HEK293T (cell line): ENCODE measurements around the gene RNFT2.

Experiments
- CTCF ChIA-PET: fragments of 350-600 bp; formaldehyde crosslinking; extraction: SDS; loops from one replicate; lab custom pipeline; 2021; ENCODE audit warnings: antibody characterized with exemption, inconsistent platforms; lab: Yijun Ruan, JAX
- POLR2A ChIA-PET: fragments of 350-600 bp; formaldehyde crosslinking; extraction: SDS; loops from one replicate; lab custom pipeline; 2020; ENCODE audit warnings: antibody characterized with exemption, inconsistent platforms; lab: Yijun Ruan, JAX
- DNase-seq: peaks from one replicate; pipeline ENCODE4 v3.0.0; 2012; ENCODE audit warnings: mixed read lengths; ENCODE audit errors: extremely low spot score
- ARNT ChIP-seq: fragments of 450-650 bp; IDR thresholded peaks from 2 replicates; pipeline ENCODE4 v1.6.1; 2017; ENCODE audit warnings: mild to moderate bottlenecking
- BHLHE40 ChIP-seq: fragments of 450-650 bp; IDR thresholded peaks from 2 replicates; pipeline ENCODE4 v1.6.1; 2016; ENCODE audit warnings: mild to moderate bottlenecking, moderate library complexity, borderline replicate concordance
- CTBP1 ChIP-seq: fragments of 450-650 bp; IDR thresholded peaks from 2 replicates; pipeline ENCODE4 v1.6.1; 2016; ENCODE audit warnings: borderline replicate concordance
- ELF4 ChIP-seq: fragments of 450-650 bp; IDR thresholded peaks from 2 replicates; pipeline ENCODE4 v1.6.1; 2017; ENCODE audit warnings: antibody characterized with exemption
- FOXA1 ChIP-seq: fragments of 450-650 bp; IDR thresholded peaks from 2 replicates; pipeline ENCODE4 v1.6.1; 2016; ENCODE audit warnings: mild to moderate bottlenecking
- FOXK2 ChIP-seq: fragments of 450-650 bp; IDR thresholded peaks from 2 replicates; pipeline ENCODE4 v1.6.1; 2016; ENCODE audit warnings: mild to moderate bottlenecking
- FOXM1 ChIP-seq: fragments of 450-650 bp; IDR thresholded peaks from 2 replicates; pipeline ENCODE4 v1.6.1; 2017; ENCODE audit warnings: mild to moderate bottlenecking, borderline replicate concordance
- HDGF ChIP-seq: fragments of 450-650 bp; IDR thresholded peaks from 2 replicates; pipeline ENCODE4 v1.6.1; 2017; ENCODE audit warnings: antibody characterized with exemption, borderline replicate concordance
- L3MBTL2 ChIP-seq: fragments of 450-650 bp; conservative IDR thresholded peaks from 2 replicates; pipeline ENCODE4 v1.6.1; 2016; ENCODE audit warnings: mild to moderate bottlenecking
- LEF1 ChIP-seq: fragments of 450-650 bp; IDR thresholded peaks from 2 replicates; pipeline ENCODE4 v1.6.1; 2017; ENCODE audit warnings: mild to moderate bottlenecking, borderline replicate concordance
- NFRKB ChIP-seq: fragments of 450-650 bp; IDR thresholded peaks from 2 replicates; pipeline ENCODE4 v1.6.1; 2016; ENCODE audit warnings: mild to moderate bottlenecking, moderate library complexity
- PKNOX1 ChIP-seq: fragments of 450-650 bp; IDR thresholded peaks from 2 replicates; pipeline ENCODE4 v1.6.1; 2016
- SP1 ChIP-seq: fragments of 450-650 bp; IDR thresholded peaks from 2 replicates; pipeline ENCODE4 v1.6.1; 2017
- SUZ12 ChIP-seq: fragments of 450-650 bp; IDR thresholded peaks from 2 replicates; pipeline ENCODE4 v1.6.1; 2016; ENCODE audit warnings: mild to moderate bottlenecking
- TARDBP ChIP-seq: fragments of 450-650 bp; IDR thresholded peaks from 2 replicates; pipeline ENCODE4 v1.6.1; 2016
- ZNF384 ChIP-seq: fragments of 450-650 bp; IDR thresholded peaks from 2 replicates; pipeline ENCODE4 v1.6.1; 2016

The RNFT2 gene

DNA sequence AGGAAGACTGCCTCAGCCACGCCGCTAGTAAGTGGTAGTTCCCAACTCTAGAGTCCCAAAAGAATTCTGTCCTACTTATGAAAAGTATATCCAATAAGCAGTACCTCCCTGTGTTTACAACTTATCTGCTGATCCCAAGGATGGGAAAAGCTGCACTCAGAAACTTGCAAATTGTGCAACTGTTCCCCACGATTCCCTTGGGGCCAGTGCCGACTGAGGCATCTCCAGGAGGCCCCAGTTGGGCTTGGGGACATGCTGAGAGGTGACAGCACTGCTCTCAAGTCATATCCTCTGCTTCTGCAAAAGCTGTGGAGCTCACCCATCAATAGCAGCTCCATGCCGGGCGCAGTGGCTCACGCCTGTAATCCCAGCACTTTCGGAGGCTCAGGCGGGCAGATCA, 23.9 kb upstream of the RNFT2 start:
- POLR2A ChIA-PET, result no interaction called here
- CTCF ChIA-PET, result interaction anchor here (0.8 kb wide), 1 partner anchor 165 kb away, joined by 3 read pairs; no protein-coding TSS in a partner anchor
- DNase-seq, result no peak
- TF ChIP-seq SP1, result no peak
- no peak for TF ChIP-seq ZNF384
- no peak for TF ChIP-seq FOXA1
- TF ChIP-seq CTBP1, result no peak
- TF ChIP-seq LEF1, result no peak
- TF ChIP-seq TARDBP, result no peak
- TF ChIP-seq ELF4, result no peak

- POLR2A ChIA-PET, result interaction anchor here (0.9 to 1.4 kb wide), 2 partner anchors 8 to 162 kb away, joined by 3 to 6 read pairs; no protein-coding TSS in a partner anchor
- TF ChIP-seq BHLHE40 (no peak), FOXA1 (no peak), ARNT (no peak), HDGF (no peak), TARDBP (no peak), SP1 (no peak), FOXM1 (no peak), FOXK2 (no peak), NFRKB (no peak)
- CTCF ChIA-PET, result interaction anchor here (0.7 to 2.0 kb wide), 4 partner anchors 8 to 164 kb away, joined by 3 to 5 read pairs (median 4); no protein-coding TSS in a partner anchor
- DNase-seq, result peak; percentile 49
These were observed 20.4 kb upstream of the RNFT2 start for GRCh38 chr12:116717466-116718437.

DNA sequence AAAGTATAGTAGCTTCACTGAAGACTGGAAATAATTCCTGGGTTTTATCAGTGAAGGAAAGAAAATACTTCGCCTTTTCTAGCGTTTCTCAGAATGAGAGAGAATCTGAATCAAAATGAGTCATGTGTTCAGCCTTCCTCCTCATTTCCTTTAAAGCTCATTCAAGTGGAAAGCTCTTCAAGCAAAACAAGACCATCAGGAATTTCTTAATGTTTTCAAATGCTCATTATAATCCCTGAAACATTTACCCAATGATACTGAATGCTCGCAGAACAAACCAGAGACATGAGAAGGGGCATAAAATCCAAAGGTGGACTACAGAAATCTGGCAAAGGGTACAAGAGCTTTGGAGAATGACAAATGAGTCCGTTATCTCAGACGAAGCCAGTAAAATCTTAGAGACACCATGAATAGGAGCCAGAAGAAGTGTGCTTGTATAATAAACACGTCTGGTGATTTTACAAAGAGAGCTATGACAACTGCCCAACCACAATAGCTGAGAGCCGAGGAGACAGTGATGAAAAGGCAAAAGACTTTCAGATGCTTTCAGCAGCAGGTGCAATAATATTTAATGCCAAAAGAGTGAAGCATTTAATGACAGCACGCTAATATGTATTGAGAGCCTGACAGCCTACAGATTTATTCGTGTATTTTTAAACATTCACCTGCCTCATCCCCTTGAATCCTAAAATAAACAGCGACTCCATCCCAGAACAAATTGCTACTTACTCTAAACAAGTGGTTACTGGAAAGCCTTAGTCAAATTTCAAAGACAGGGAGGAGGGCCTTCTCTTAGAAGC, 19.3 kb upstream of the RNFT2 start:
- TF ChIP-seq PKNOX1 (peak; percentile 83), SP1 (no peak), CTBP1 (peak; percentile 56; the same call in 1 of the 2 replicates), NFRKB (no peak), FOXM1 (no peak)
- POLR2A ChIA-PET, result interaction anchor here (0.7 to 1.4 kb wide), 3 partner anchors 12 to 164 kb away, joined by 3 to 6 read pairs (median 4); no protein-coding TSS in a partner anchor
- DNase-seq, result no peak
- CTCF ChIA-PET, result interaction anchor here (0.6 to 2.0 kb wide), 4 partner anchors 15 to 163 kb away, joined by 3 to 5 read pairs (median 4); no protein-coding TSS in a partner anchor

GRCh38 chr12:116719731-116720528, 18.2 kb upstream of the RNFT2 start:
- DNase-seq, result no peak
- ChIA-PET CTCF (interaction anchor here (2.0 kb wide), 1 partner anchor 162 kb away, joined by 5 read pairs; no protein-coding TSS in a partner anchor), POLR2A (no interaction called here)
- TF ChIP-seq FOXK2 (no peak), PKNOX1 (peak; percentile 44; the same call in 1 of the 2 replicates)

- ChIA-PET POLR2A (no interaction called here), CTCF (no interaction called here)
- DNase-seq, result no peak
These were observed 15.9 kb upstream of the RNFT2 start for GRCh38 chr12:116722245-116722644.

GRCh38 chr12:116726694-116727093, 11.4 kb upstream of the RNFT2 start:
- no peak for DNase-seq
- ChIA-PET POLR2A (interaction anchor here (1.5 kb wide), 1 partner anchor 10 kb away, joined by 4 read pairs; no protein-coding TSS in a partner anchor), CTCF (interaction anchor here (0.6 kb wide), 1 partner anchor 23 kb away, joined by 3 read pairs; no protein-coding TSS in a partner anchor)
- TF ChIP-seq SP1 (no peak), FOXK2 (no peak), FOXA1 (no peak), L3MBTL2 (no peak), ARNT (no peak), SUZ12 (no peak), FOXM1 (no peak), ELF4 (no peak), TARDBP (no peak), NFRKB (no peak), BHLHE40 (no peak), LEF1 (no peak), ZNF384 (no peak), CTBP1 (no peak), HDGF (no peak), PKNOX1 (no peak)

More at GRCh38 chr12:116722245-116722644, 15.9 kb upstream of the RNFT2 start:
- TF ChIP-seq L3MBTL2 (no peak), BHLHE40 (no peak), TARDBP (no peak), SP1 (no peak), FOXK2 (no peak), CTBP1 (no peak), LEF1 (no peak)
